ENCODE data around the gene PLA1A. TPM values are rescaled to one million over a fixed set of nuclear protein-coding genes. Genes with fewer than 3 reads are reported as not detected.

The PLA1A gene
- total RNA-seq, 1 donor from 2014 or later = not detected

GRCh38 chr3:119643528-119643927 is 45.8 kb downstream of the PLA1A start:
- Histone ChIP-seq H3K4me3 (ENCODE audit: low read length in 3 of 3) (no peak overlapping the region), H3K27me3 (ENCODE audit: control insufficient read depth in 3 of 3, insufficient read depth in 3 of 3, low read length in 3 of 3) (no peaks in the 10 kb centered on the region), H3K4me1 (ENCODE audit: control insufficient read depth in 3 of 3, insufficient read depth in 3 of 3, low read length in 3 of 3) (peaks cover 41 to 54% (median 48%) of the 10 kb centered on the region in 3 donors), H3K27ac (ENCODE audit: low read depth, low read length) (peak overlapping the region; percentile 95), H3K36me3 (ENCODE audit: control insufficient read depth in 3 of 3, insufficient read depth in 3 of 3, low read length in 3 of 3) (peaks cover 26 to 48% (median 30%) of the 10 kb centered on the region in 3 donors), H3K9ac (ENCODE audit: low read depth in 1 of 3, low read length in 3 of 3) (peak overlapping the region in 1 of 3 donors; percentile 62), H3K9me3 (ENCODE audit: control insufficient read depth in 3 of 3, low read length in 3 of 3) (no peaks in the 10 kb centered on the region)

- H3K9me3 ChIP-seq (ENCODE audit: control insufficient read depth in 3 of 3, low read length in 3 of 3) = no peaks in the 10 kb centered on the region
- peak overlapping the region in 1 of 3 donors; percentile 10 for H3K9ac ChIP-seq (ENCODE audit: low read depth in 1 of 3, low read length in 3 of 3)
- peak overlapping the region; percentile 95 for H3K27ac ChIP-seq (ENCODE audit: low read depth, low read length)
- H3K36me3 ChIP-seq (ENCODE audit: control insufficient read depth in 3 of 3, insufficient read depth in 3 of 3, low read length in 3 of 3) = peaks cover 28 to 50% (median 31%) of the 10 kb centered on the region in 3 donors
- peaks cover 39 to 55% (median 50%) of the 10 kb centered on the region in 3 donors for H3K4me1 ChIP-seq (ENCODE audit: control insufficient read depth in 3 of 3, insufficient read depth in 3 of 3, low read length in 3 of 3)
- H3K4me3 ChIP-seq (ENCODE audit: low read length in 3 of 3) = no peak overlapping the region
- no peaks in the 10 kb centered on the region for H3K27me3 ChIP-seq (ENCODE audit: control insufficient read depth in 3 of 3, insufficient read depth in 3 of 3, low read length in 3 of 3)
These were observed 46.8 kb downstream of the PLA1A start for GRCh38 chr3:119644481-119644880.

GRCh38 chr3:119645813-119646212 is 48.1 kb downstream of the PLA1A start:
- H3K36me3 ChIP-seq (ENCODE audit: control insufficient read depth in 3 of 3, insufficient read depth in 3 of 3, low read length in 3 of 3) = peaks cover 28 to 50% (median 31%) of the 10 kb centered on the region in 3 donors
- H3K9me3 ChIP-seq (ENCODE audit: control insufficient read depth in 3 of 3, low read length in 3 of 3) = no peaks in the 10 kb centered on the region
- peak overlapping the region; percentile 95 for H3K27ac ChIP-seq (ENCODE audit: low read depth, low read length)

GRCh38 chr3:119647171-119647570 is 49.5 kb downstream of the PLA1A start:
- H3K4me1 ChIP-seq (ENCODE audit: control insufficient read depth in 3 of 3, insufficient read depth in 3 of 3, low read length in 3 of 3) = peaks cover 53 to 78% (median 70%) of the 10 kb centered on the region in 3 donors
- H3K4me3 ChIP-seq (ENCODE audit: low read length in 3 of 3) = no peak overlapping the region
- H3K27me3 ChIP-seq (ENCODE audit: control insufficient read depth in 3 of 3, insufficient read depth in 3 of 3, low read length in 3 of 3) = no peaks in the 10 kb centered on the region
- H3K27ac ChIP-seq (ENCODE audit: low read depth, low read length) = peak overlapping the region; percentile 95
- no peaks in the 10 kb centered on the region for H3K9me3 ChIP-seq (ENCODE audit: control insufficient read depth in 3 of 3, low read length in 3 of 3)
- peaks cover 23 to 39% (median 25%) of the 10 kb centered on the region in 3 donors for H3K36me3 ChIP-seq (ENCODE audit: control insufficient read depth in 3 of 3, insufficient read depth in 3 of 3, low read length in 3 of 3)
- peak overlapping the region in 2 of 3 donors; percentile 62 to 71 for H3K9ac ChIP-seq (ENCODE audit: low read depth in 1 of 3, low read length in 3 of 3)

More at GRCh38 chr3:119645813-119646212, 48.1 kb downstream of the PLA1A start:
- no peaks in the 10 kb centered on the region for H3K27me3 ChIP-seq (ENCODE audit: control insufficient read depth in 3 of 3, insufficient read depth in 3 of 3, low read length in 3 of 3)
- H3K4me1 ChIP-seq (ENCODE audit: control insufficient read depth in 3 of 3, insufficient read depth in 3 of 3, low read length in 3 of 3) = peaks cover 44 to 68% (median 58%) of the 10 kb centered on the region in 3 donors
- no peak overlapping the region for H3K9ac ChIP-seq (ENCODE audit: low read depth in 1 of 3, low read length in 3 of 3)
- H3K4me3 ChIP-seq (ENCODE audit: low read length in 3 of 3) = no peak overlapping the region

- Histone ChIP-seq H3K4me3 (ENCODE audit: low read length in 3 of 3) (peak overlapping the region in 1 of 3 donors; percentile 14), H3K27me3 (ENCODE audit: control insufficient read depth in 3 of 3, insufficient read depth in 3 of 3, low read length in 3 of 3) (no peaks in the 10 kb centered on the region), H3K9me3 (ENCODE audit: control insufficient read depth in 3 of 3, low read length in 3 of 3) (no peaks in the 10 kb centered on the region), H3K9ac (ENCODE audit: low read depth in 1 of 3, low read length in 3 of 3) (peak overlapping the region; percentile 6 to 71 (median 62)), H3K4me1 (ENCODE audit: control insufficient read depth in 3 of 3, insufficient read depth in 3 of 3, low read length in 3 of 3) (peaks cover 57 to 77% (median 70%) of the 10 kb centered on the region in 3 donors), H3K36me3 (ENCODE audit: control insufficient read depth in 3 of 3, insufficient read depth in 3 of 3, low read length in 3 of 3) (peaks cover 18 to 32% (median 22%) of the 10 kb centered on the region in 3 donors), H3K27ac (ENCODE audit: low read depth, low read length) (peak overlapping the region; percentile 95)
These were observed 50.3 kb downstream of the PLA1A start for GRCh38 chr3:119647843-119648575.

- H3K27me3 ChIP-seq (ENCODE audit: control insufficient read depth in 3 of 3, insufficient read depth in 3 of 3, low read length in 3 of 3) = no peaks in the 10 kb centered on the region
- peak overlapping the region; percentile 95 for H3K27ac ChIP-seq (ENCODE audit: low read depth, low read length)
- peak overlapping the region in 1 of 3 donors; percentile 2 for H3K4me3 ChIP-seq (ENCODE audit: low read length in 3 of 3)
- H3K4me1 ChIP-seq (ENCODE audit: control insufficient read depth in 3 of 3, insufficient read depth in 3 of 3, low read length in 3 of 3) = peaks cover 67 to 79% (median 71%) of the 10 kb centered on the region in 3 donors
- H3K9ac ChIP-seq (ENCODE audit: low read depth in 1 of 3, low read length in 3 of 3) = no peak overlapping the region
- peaks cover 15 to 28% (median 22%) of the 10 kb centered on the region in 3 donors for H3K36me3 ChIP-seq (ENCODE audit: control insufficient read depth in 3 of 3, insufficient read depth in 3 of 3, low read length in 3 of 3)
- H3K9me3 ChIP-seq (ENCODE audit: control insufficient read depth in 3 of 3, low read length in 3 of 3) = no peaks in the 10 kb centered on the region
These were observed 52.1 kb downstream of the PLA1A start for GRCh38 chr3:119649761-119650160.

- Histone ChIP-seq H3K4me1 (ENCODE audit: control insufficient read depth in 3 of 3, insufficient read depth in 3 of 3, low read length in 3 of 3) (peaks cover 69 to 81% (median 74%) of the 10 kb centered on the region in 3 donors), H3K36me3 (ENCODE audit: control insufficient read depth in 3 of 3, insufficient read depth in 3 of 3, low read length in 3 of 3) (peaks cover 18 to 25% (median 22%) of the 10 kb centered on the region in 3 donors), H3K9me3 (ENCODE audit: control insufficient read depth in 3 of 3, low read length in 3 of 3) (no peaks in the 10 kb centered on the region), H3K27me3 (ENCODE audit: control insufficient read depth in 3 of 3, insufficient read depth in 3 of 3, low read length in 3 of 3) (no peaks in the 10 kb centered on the region), H3K4me3 (ENCODE audit: low read length in 3 of 3) (peak overlapping the region; percentile 39 to 52 (median 46)), H3K27ac (ENCODE audit: low read depth, low read length) (peak overlapping the region; percentile 95), H3K9ac (ENCODE audit: low read depth in 1 of 3, low read length in 3 of 3) (peak overlapping the region; percentile 44 to 69 (median 51))
These were observed 54.8 kb downstream of the PLA1A start for GRCh38 chr3:119652306-119653033.

GRCh38 chr3:119653876-119654275 is 56.2 kb downstream of the PLA1A start:
- Histone ChIP-seq H3K36me3 (ENCODE audit: control insufficient read depth in 3 of 3, insufficient read depth in 3 of 3, low read length in 3 of 3) (peaks cover 13 to 16% (median 16%) of the 10 kb centered on the region in 3 donors), H3K9me3 (ENCODE audit: control insufficient read depth in 3 of 3, low read length in 3 of 3) (no peaks in the 10 kb centered on the region), H3K4me3 (ENCODE audit: low read length in 3 of 3) (no peak overlapping the region), H3K4me1 (ENCODE audit: control insufficient read depth in 3 of 3, insufficient read depth in 3 of 3, low read length in 3 of 3) (peaks cover 57 to 68% (median 66%) of the 10 kb centered on the region in 3 donors), H3K27me3 (ENCODE audit: control insufficient read depth in 3 of 3, insufficient read depth in 3 of 3, low read length in 3 of 3) (no peaks in the 10 kb centered on the region), H3K9ac (ENCODE audit: low read depth in 1 of 3, low read length in 3 of 3) (no peak overlapping the region), H3K27ac (ENCODE audit: low read depth, low read length) (peak overlapping the region; percentile 95)

GRCh38 chr3:119657887-119658702 is 60.4 kb downstream of the PLA1A start:
- Histone ChIP-seq H3K27me3 (ENCODE audit: control insufficient read depth in 3 of 3, insufficient read depth in 3 of 3, low read length in 3 of 3) (no peaks in the 10 kb centered on the region), H3K4me3 (ENCODE audit: low read length in 3 of 3) (peak overlapping the region; percentile 76 to 88 (median 86)), H3K36me3 (ENCODE audit: control insufficient read depth in 3 of 3, insufficient read depth in 3 of 3, low read length in 3 of 3) (peaks cover 13 to 20% (median 16%) of the 10 kb centered on the region in 3 donors), H3K27ac (ENCODE audit: low read depth, low read length) (peak overlapping the region; percentile 88), H3K9ac (ENCODE audit: low read depth in 1 of 3, low read length in 3 of 3) (peak overlapping the region; percentile 82 to 95 (median 95)), H3K9me3 (ENCODE audit: control insufficient read depth in 3 of 3, low read length in 3 of 3) (no peaks in the 10 kb centered on the region), H3K4me1 (ENCODE audit: control insufficient read depth in 3 of 3, insufficient read depth in 3 of 3, low read length in 3 of 3) (peaks cover 43 to 58% (median 52%) of the 10 kb centered on the region in 3 donors)
